Cardiac muscle cell (in vitro differentiated cells and primary cell): ENCODE measurements around the gene LIMCH1. TPM values are rescaled to one million over a fixed set of nuclear protein-coding genes. Genes with fewer than 3 reads are reported as not detected.
"Not testable (repeated sequence)": the region's sequence is repeated elsewhere in the genome, so short reads cannot be mapped to it uniquely, and the experiment has no call there.

Source experiments
- DNase-seq, 2 donors: peaks; one replicate each; pipeline versions ENCODE4 v3.0.0 to v3.0.0-alpha.2; 2010 to 2017; ENCODE audit warnings: low read depth in 1 of 2, low spot score in 1 of 2
- H3K27ac ChIP-seq: fragments of 200-600 bp; sonication (generic); 2 replicates; pipeline ENCODE4 v1.5.1; 2016
- H3K27me3 ChIP-seq: fragments of 200-600 bp; sonication (generic); 2 replicates; pipeline ENCODE4 v1.6.0; 2016; ENCODE audit warnings: control low read depth
- H3K36me3 ChIP-seq: fragments of 200-600 bp; sonication (generic); 2 replicates; pipeline ENCODE4 v1.5.1; 2016; ENCODE audit warnings: control low read depth
- H3K4me1 ChIP-seq: fragments of 200-600 bp; sonication (generic); 2 replicates; pipeline ENCODE4 v1.8.1; 2017; ENCODE audit warnings: low read depth, mild to moderate bottlenecking, mixed run types
- H3K4me3 ChIP-seq: fragments of 200-600 bp; sonication (generic); 2 replicates; pipeline ENCODE4 v1.5.1; 2016; ENCODE audit warnings: mild to moderate bottlenecking
- H3K9me3 ChIP-seq: fragments of 200-600 bp; sonication (generic); 2 replicates; pipeline ENCODE4 v1.5.1; 2017; ENCODE audit warnings: low read depth, mild to moderate bottlenecking, control low read depth
- polyA plus RNA-seq: library from polyadenylated mRNA; unstranded; fragments of >200 nt; fragmentation: Nextera tagmentation; extraction: Ambion mirVana; gene quantifications from 2 replicates; pipeline ENCODE4 v1.2.1, GENCODE V29; 2016
- total RNA-seq: library from RNA; depleted of rRNA; stranded (reverse); fragments of >200 nt; gene quantifications from 2 replicates; pipeline ENCODE4 v1.2.3, GENCODE V29; 2016
- TF ChIP-seq, protein P1 (sequence below): IDR thresholded peaks from 2 replicates; pipeline ENCODE4 v1.5.1; 2012; ENCODE audit warnings: low read depth, mild to moderate bottlenecking, low read length

Gene LIMCH1
- total and polyA plus RNA-seq, 2 experiments from 2014 or later: 2.8 to 4.5 TPM

DNA sequence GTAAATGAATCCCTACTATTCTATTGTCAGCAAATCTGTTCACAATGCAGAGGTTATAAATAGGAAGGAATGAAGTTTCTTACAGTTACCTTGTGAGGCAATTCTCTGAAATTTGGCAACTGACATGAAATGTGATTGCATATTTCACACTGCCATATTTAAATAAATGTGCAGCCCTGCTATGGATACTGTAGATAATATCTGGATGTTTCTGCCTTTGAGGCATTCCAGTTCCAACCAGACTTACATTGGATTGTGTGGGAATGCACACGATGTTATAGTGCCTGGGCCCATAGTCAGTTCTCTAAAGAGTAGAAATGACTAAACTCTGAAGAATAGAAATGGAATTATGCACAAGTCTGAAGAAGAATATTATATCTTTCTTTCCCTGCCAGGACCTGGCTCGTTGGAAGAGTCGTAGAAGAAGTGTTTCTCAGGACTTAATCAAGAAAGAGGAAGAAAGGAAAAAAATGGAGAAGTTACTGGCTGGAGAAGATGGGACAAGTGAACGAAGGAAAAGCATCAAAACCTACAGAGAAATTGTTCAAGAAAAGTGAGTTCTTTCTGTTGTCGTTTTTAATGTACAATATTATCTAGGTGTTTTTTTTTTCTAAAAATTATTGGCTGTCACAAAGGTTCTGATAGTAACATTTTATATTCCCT, 107.9 kb downstream of the LIMCH1 start:
- no peak overlapping the region for H3K27ac ChIP-seq
- DNase-seq: no peak
- peaks cover 76% of the 10 kb centered on the region for H3K27me3 ChIP-seq
- no peaks in the 10 kb centered on the region for H3K9me3 ChIP-seq
- no peak overlapping the region for H3K4me3 ChIP-seq
- H3K4me1 ChIP-seq: no peaks in the 10 kb centered on the region
- H3K36me3 ChIP-seq: no peaks in the 10 kb centered on the region
- TF ChIP-seq, protein P1, sequence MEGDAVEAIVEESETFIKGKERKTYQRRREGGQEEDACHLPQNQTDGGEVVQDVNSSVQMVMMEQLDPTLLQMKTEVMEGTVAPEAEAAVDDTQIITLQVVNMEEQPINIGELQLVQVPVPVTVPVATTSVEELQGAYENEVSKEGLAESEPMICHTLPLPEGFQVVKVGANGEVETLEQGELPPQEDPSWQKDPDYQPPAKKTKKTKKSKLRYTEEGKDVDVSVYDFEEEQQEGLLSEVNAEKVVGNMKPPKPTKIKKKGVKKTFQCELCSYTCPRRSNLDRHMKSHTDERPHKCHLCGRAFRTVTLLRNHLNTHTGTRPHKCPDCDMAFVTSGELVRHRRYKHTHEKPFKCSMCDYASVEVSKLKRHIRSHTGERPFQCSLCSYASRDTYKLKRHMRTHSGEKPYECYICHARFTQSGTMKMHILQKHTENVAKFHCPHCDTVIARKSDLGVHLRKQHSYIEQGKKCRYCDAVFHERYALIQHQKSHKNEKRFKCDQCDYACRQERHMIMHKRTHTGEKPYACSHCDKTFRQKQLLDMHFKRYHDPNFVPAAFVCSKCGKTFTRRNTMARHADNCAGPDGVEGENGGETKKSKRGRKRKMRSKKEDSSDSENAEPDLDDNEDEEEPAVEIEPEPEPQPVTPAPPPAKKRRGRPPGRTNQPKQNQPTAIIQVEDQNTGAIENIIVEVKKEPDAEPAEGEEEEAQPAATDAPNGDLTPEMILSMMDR: no peak

DNA sequence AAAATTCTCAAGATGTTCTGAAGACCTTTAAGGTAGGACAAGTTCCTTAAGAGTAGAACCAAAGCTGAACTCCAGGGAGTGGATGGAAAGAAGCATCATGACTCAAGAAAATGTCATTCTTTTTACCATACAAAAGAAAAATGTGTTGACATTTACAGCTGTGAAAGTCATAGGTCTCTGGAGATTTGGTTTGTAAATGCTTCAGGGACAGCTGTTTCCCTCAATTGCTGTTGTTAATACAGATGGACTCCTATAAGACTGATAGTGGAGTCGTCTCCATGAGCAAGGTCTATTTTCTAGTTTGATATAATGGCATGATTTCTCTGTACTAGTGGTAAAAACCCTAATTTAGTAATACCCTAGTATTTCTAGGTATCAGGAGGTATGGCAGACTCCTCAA, 108.9 kb downstream of the LIMCH1 start:
- TF ChIP-seq, protein P1: no peak
- no peak overlapping the region for H3K27ac ChIP-seq

DNA sequence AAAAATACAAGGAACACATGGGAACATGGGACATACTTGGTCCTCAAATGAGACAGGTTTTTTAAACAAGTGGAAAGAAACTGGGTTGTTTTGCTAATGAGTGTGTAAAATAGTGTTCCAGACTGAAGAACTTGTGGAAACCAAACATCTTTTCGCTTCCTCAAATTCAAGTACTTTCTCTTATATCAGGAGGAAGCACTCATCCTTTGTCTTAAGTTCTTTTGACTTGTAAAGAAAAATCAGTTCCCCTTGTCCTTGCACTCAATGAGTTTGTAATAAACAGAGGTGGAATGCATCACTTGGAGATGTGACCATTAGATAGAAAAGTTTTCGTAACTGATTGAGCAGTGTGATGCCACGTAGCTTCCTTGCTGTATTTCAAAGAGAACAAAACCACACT, 109.4 kb downstream of the LIMCH1 start:
- H3K36me3 ChIP-seq: no peaks in the 10 kb centered on the region
- H3K4me3 ChIP-seq: no peak overlapping the region
- TF ChIP-seq, protein P1: no peak
- no peaks in the 10 kb centered on the region for H3K4me1 ChIP-seq
- H3K27me3 ChIP-seq: peaks cover 84% of the 10 kb centered on the region
- no peak overlapping the region for H3K27ac ChIP-seq
- DNase-seq: no peak
- H3K9me3 ChIP-seq: no peaks in the 10 kb centered on the region

More for the DNA sequence above, 108.9 kb downstream of the LIMCH1 start:
- Histone ChIP-seq H3K4me3 (no peak overlapping the region), H3K9me3 (no peaks in the 10 kb centered on the region), H3K4me1 (no peaks in the 10 kb centered on the region), H3K27me3 (peaks cover 81% of the 10 kb centered on the region), H3K36me3 (no peaks in the 10 kb centered on the region)
- DNase-seq: no peak

DNA sequence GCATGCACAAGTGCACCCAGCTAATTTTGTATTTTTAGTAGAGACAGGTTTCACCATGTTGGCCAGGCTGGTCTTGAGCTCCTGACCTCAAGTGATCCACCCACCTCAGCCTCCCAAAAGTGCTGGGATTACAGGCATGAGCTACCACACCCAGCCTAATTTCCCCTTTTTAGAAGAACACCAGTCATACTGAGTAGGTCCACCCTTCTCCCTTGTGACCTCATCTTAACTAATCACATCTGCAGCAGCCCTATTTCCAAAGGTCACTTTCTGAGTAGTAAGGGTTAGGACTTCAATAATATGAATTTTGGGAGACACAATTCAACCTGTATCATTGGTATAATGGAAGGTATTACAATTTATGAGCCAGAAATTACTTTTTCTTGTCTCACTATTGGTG, 113.2 kb downstream of the LIMCH1 start:
- H3K27ac ChIP-seq: not testable (repeated sequence)

DNA sequence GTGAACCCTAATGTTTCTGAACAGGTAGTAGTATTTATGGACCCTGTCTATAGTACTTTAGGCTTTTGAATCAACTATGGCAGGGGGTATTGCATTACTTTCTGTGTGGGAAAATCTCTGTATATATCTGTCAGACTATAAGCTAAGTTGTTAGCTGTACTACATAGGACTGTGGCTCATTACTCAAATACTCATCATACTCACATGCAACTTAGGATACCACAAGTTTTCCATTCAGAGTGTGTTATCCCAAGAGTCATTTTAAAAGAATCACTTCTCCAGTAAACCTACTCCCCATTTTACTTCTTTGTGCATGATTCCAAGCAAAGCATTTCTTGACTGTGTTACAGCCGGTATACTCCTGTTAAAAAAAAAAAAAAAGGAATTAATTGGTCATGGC, 115.0 kb downstream of the LIMCH1 start:
- H3K4me3 ChIP-seq: no peak overlapping the region
- no peak for DNase-seq
- H3K9me3 ChIP-seq: no peaks in the 10 kb centered on the region
- H3K27ac ChIP-seq: no peak overlapping the region
- TF ChIP-seq, protein P1: no peak
- no peaks in the 10 kb centered on the region for H3K4me1 ChIP-seq
- H3K36me3 ChIP-seq: no peaks in the 10 kb centered on the region
- H3K27me3 ChIP-seq: peaks cover 74% of the 10 kb centered on the region

More for the DNA sequence above, 113.2 kb downstream of the LIMCH1 start:
- not testable (repeated sequence) for DNase-seq, H3K4me3 ChIP-seq, H3K4me1 ChIP-seq, H3K36me3 ChIP-seq, H3K9me3 ChIP-seq
- H3K27me3 ChIP-seq: peaks cover 80% of the 10 kb centered on the region

DNA sequence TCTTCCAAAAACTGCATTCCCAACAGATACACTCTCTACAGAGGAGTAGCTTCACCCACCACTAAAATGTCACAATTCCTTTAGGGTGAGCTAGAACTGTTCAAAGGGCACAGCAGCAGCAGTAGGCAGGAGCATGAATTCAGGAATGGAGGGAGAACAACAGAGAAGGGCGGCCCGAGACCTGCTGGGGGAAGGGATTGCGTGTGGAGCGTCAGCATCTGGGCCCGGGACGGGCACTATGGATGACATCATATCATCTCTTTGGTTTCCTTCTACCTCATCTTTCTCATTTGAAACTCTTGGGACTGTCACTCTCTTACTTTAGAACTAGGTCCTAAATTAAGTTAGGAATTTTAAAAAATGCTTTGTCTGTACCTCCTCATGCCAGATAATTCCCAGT, 115.6 kb downstream of the LIMCH1 start:
- Histone ChIP-seq H3K4me1 (no peaks in the 10 kb centered on the region), H3K27ac (no peak overlapping the region), H3K27me3 (peaks cover 71% of the 10 kb centered on the region), H3K9me3 (no peaks in the 10 kb centered on the region), H3K4me3 (no peak overlapping the region), H3K36me3 (no peaks in the 10 kb centered on the region)
- TF ChIP-seq, protein P1: no peak
- DNase-seq: no peak
